ENCODE data around the gene CDH23. TPM values are rescaled to one million over a fixed set of nuclear protein-coding genes. Genes with fewer than 3 reads are reported as not detected.

CDH23 gene
- polyA plus RNA-seq, 1 donor from 2014 or later = 6.6 TPM

DNA sequence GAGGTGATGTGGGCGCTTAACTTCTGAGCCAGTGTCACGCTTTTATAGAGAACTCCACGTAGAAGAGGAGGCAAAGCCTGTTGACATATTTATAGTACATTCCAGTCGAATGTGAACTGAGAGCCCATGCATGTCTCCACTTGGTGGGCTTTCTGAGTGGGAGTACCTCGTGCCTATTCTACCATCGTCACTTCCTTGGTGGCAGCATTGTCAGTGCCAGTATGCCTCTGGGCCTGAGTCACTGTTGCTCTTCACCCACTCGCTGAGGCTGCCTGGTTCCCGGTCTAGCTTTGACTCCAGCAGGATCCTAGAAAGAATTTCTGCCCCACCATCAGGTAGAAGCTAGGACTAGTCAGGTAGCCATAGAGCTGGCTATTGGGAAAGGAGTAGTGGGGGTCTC is 30.0 kb upstream of the CDH23 start:
- H3K79me2 ChIP-seq (replicated peaks; ENCODE audit: insufficient read depth, low read length) = no peaks in the 10 kb centered on the region
- H4K20me1 ChIP-seq (ENCODE audit: insufficient read depth) = no peaks in the 10 kb centered on the region
- H3K9me3 ChIP-seq (ENCODE audit: low read length) = no peaks in the 10 kb centered on the region
- H3K36me3 ChIP-seq (ENCODE audit: insufficient read depth, low read length) = no peaks in the 10 kb centered on the region
- no peak for TF ChIP-seq SMC3 (conservative IDR thresholded peaks at IDR 0.05; ENCODE audit: poor library complexity)
- TF ChIP-seq MXI1 (conservative IDR thresholded peaks at IDR 0.05; ENCODE audit: poor library complexity, severe bottlenecking) = no peak
- H3F3A ChIP-seq (ENCODE audit: insufficient read depth, low read length, poor library complexity, severe bottlenecking) = no peaks in the 10 kb centered on the region
- H3K4me2 ChIP-seq (ENCODE audit: low read length) = no peak overlapping the region
- no peak overlapping the region for H2AFZ ChIP-seq (ENCODE audit: low read depth, low read length)
- no peaks in the 10 kb centered on the region for H3K9me2 ChIP-seq (ENCODE audit: insufficient read depth, low read length)
- no peak overlapping the region for H3K4me3 ChIP-seq (ENCODE audit: low read length)
- no peaks in the 10 kb centered on the region for H3K27me3 ChIP-seq (ENCODE audit: insufficient read depth, low read depth, low read length)
- H3K9ac ChIP-seq (ENCODE audit: low read length) = no peak overlapping the region
- no peak overlapping the region for H3K27ac ChIP-seq (ENCODE audit: low read length)

DNA sequence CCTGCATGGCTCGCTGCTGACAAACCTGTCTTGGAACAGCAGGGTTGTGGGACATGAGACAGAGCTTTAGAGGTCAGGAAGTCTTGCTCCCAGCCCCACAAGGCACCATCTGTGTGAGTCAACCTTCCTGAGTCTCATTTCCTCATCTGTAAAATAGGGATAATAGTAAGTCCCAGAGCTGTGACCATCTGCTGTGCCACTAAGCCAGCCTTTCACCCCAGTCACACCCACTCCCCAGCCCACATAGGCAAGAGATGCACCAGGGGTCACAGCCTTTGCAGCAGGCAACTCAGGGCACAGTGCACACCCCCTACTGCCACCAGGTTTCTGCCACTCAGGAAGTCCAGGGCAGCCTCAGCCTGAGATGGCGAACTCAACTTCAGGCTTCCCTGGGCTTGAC is 29.4 kb upstream of the CDH23 start:
- Histone ChIP-seq H4K20me1 (ENCODE audit: insufficient read depth) (no peaks in the 10 kb centered on the region), H3K27me3 (ENCODE audit: insufficient read depth, low read depth, low read length) (no peaks in the 10 kb centered on the region), H3K79me2 (replicated peaks; ENCODE audit: insufficient read depth, low read length) (no peaks in the 10 kb centered on the region), H2AFZ (ENCODE audit: low read depth, low read length) (no peak overlapping the region), H3K36me3 (ENCODE audit: insufficient read depth, low read length) (no peaks in the 10 kb centered on the region), H3K4me2 (ENCODE audit: low read length) (no peak overlapping the region), H3K9me2 (ENCODE audit: insufficient read depth, low read length) (no peaks in the 10 kb centered on the region), H3K9me3 (ENCODE audit: low read length) (no peaks in the 10 kb centered on the region), H3K9ac (ENCODE audit: low read length) (no peak overlapping the region), H3K4me3 (ENCODE audit: low read length) (no peak overlapping the region), H3F3A (ENCODE audit: insufficient read depth, low read length, poor library complexity, severe bottlenecking) (no peaks in the 10 kb centered on the region), H3K27ac (ENCODE audit: low read length) (no peak overlapping the region)
- no peak for TF ChIP-seq TAF1 (IDR thresholded peaks at IDR 0.05; ENCODE audit: low read depth)
- TF ChIP-seq SMC3 (conservative IDR thresholded peaks at IDR 0.05; ENCODE audit: poor library complexity) = no peak
- TF ChIP-seq, protein P1, sequence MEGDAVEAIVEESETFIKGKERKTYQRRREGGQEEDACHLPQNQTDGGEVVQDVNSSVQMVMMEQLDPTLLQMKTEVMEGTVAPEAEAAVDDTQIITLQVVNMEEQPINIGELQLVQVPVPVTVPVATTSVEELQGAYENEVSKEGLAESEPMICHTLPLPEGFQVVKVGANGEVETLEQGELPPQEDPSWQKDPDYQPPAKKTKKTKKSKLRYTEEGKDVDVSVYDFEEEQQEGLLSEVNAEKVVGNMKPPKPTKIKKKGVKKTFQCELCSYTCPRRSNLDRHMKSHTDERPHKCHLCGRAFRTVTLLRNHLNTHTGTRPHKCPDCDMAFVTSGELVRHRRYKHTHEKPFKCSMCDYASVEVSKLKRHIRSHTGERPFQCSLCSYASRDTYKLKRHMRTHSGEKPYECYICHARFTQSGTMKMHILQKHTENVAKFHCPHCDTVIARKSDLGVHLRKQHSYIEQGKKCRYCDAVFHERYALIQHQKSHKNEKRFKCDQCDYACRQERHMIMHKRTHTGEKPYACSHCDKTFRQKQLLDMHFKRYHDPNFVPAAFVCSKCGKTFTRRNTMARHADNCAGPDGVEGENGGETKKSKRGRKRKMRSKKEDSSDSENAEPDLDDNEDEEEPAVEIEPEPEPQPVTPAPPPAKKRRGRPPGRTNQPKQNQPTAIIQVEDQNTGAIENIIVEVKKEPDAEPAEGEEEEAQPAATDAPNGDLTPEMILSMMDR (IDR thresholded peaks at IDR 0.05; ENCODE audit: poor library complexity, severe bottlenecking) = no peak
- no peak for TF ChIP-seq MXI1 (conservative IDR thresholded peaks at IDR 0.05; ENCODE audit: poor library complexity, severe bottlenecking)
- TF ChIP-seq, protein P2, sequence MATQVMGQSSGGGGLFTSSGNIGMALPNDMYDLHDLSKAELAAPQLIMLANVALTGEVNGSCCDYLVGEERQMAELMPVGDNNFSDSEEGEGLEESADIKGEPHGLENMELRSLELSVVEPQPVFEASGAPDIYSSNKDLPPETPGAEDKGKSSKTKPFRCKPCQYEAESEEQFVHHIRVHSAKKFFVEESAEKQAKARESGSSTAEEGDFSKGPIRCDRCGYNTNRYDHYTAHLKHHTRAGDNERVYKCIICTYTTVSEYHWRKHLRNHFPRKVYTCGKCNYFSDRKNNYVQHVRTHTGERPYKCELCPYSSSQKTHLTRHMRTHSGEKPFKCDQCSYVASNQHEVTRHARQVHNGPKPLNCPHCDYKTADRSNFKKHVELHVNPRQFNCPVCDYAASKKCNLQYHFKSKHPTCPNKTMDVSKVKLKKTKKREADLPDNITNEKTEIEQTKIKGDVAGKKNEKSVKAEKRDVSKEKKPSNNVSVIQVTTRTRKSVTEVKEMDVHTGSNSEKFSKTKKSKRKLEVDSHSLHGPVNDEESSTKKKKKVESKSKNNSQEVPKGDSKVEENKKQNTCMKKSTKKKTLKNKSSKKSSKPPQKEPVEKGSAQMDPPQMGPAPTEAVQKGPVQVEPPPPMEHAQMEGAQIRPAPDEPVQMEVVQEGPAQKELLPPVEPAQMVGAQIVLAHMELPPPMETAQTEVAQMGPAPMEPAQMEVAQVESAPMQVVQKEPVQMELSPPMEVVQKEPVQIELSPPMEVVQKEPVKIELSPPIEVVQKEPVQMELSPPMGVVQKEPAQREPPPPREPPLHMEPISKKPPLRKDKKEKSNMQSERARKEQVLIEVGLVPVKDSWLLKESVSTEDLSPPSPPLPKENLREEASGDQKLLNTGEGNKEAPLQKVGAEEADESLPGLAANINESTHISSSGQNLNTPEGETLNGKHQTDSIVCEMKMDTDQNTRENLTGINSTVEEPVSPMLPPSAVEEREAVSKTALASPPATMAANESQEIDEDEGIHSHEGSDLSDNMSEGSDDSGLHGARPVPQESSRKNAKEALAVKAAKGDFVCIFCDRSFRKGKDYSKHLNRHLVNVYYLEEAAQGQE (IDR thresholded peaks at IDR 0.05; ENCODE audit: borderline replicate concordance) = no peak
- TF ChIP-seq RAD21 (conservative IDR thresholded peaks at IDR 0.05) = no peak
- TF ChIP-seq EZH2 (IDR thresholded peaks at IDR 0.05; ENCODE audit: borderline replicate concordance, insufficient read depth, low read length, poor library complexity, severe bottlenecking) = no peak
- TF ChIP-seq EP300 (conservative IDR thresholded peaks at IDR 0.05; ENCODE audit: poor library complexity, severe bottlenecking) = no peak
- TF ChIP-seq POLR2AphosphoS5 (IDR thresholded peaks at IDR 0.05) = no peak

DNA sequence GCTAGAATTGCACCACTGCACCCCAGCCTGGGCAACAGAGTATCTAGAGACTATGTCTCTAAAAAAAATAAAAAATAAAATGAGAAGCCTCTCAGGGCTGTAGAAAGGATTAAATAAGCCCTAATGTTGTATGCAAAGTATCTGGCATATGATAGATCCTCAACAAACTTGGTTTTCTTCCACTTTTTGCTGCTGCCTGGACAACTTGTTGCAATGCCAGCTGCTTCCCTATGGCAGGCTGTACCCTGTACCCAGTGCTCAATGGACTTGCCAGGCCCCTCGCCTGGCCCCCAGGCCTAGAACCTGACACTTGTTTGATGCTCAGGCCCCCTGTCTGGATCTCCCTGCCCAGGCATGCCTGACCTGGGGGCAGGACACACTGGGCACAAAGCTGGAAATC is 28.5 kb upstream of the CDH23 start:
- Histone ChIP-seq H3F3A (ENCODE audit: insufficient read depth, low read length, poor library complexity, severe bottlenecking) (no peaks in the 10 kb centered on the region), H3K9ac (ENCODE audit: low read length) (no peak overlapping the region), H3K36me3 (ENCODE audit: insufficient read depth, low read length) (no peaks in the 10 kb centered on the region), H3K79me2 (replicated peaks; ENCODE audit: insufficient read depth, low read length) (no peaks in the 10 kb centered on the region), H3K4me3 (ENCODE audit: low read length) (no peak overlapping the region), H3K9me2 (ENCODE audit: insufficient read depth, low read length) (no peaks in the 10 kb centered on the region), H3K4me2 (ENCODE audit: low read length) (no peak overlapping the region), H3K27me3 (ENCODE audit: insufficient read depth, low read depth, low read length) (no peaks in the 10 kb centered on the region), H3K27ac (ENCODE audit: low read length) (no peak overlapping the region), H3K9me3 (ENCODE audit: low read length) (no peaks in the 10 kb centered on the region), H2AFZ (ENCODE audit: low read depth, low read length) (no peak overlapping the region), H4K20me1 (ENCODE audit: insufficient read depth) (no peaks in the 10 kb centered on the region)
- TF ChIP-seq EP300 (conservative IDR thresholded peaks at IDR 0.05; ENCODE audit: poor library complexity, severe bottlenecking) (no peak), SMC3 (conservative IDR thresholded peaks at IDR 0.05; ENCODE audit: poor library complexity) (no peak), MXI1 (conservative IDR thresholded peaks at IDR 0.05; ENCODE audit: poor library complexity, severe bottlenecking) (no peak), POLR2AphosphoS5 (IDR thresholded peaks at IDR 0.05) (no peak), EZH2 (IDR thresholded peaks at IDR 0.05; ENCODE audit: borderline replicate concordance, insufficient read depth, low read length, poor library complexity, severe bottlenecking) (no peak)
- TF ChIP-seq, protein P2 (IDR thresholded peaks at IDR 0.05; ENCODE audit: borderline replicate concordance) = no peak

All from neural cell (in vitro differentiated cells).